ENCODE results near the gene MBD3. TPM values are rescaled to one million over a fixed set of nuclear protein-coding genes. Genes with fewer than 3 reads are reported as not detected.

The MBD3 gene
- total and polyA plus RNA-seq, 7 donors: 26.1 to 105 (median 61.7) TPM

GRCh38 chr19:1616396-1616795 is 23.7 kb upstream of the MBD3 start:
- Histone ChIP-seq H3K4me3 (no peak overlapping the region), H3K27me3 (no peaks in the 10 kb centered on the region), H3K9me3 (no peaks in the 10 kb centered on the region), H3K27ac (peak overlapping the region in 3 of 4 donors; percentile 66 to 81 (median 76)), H3K36me3 (peaks cover 30 to 76% (median 34%) of the 10 kb centered on the region in 4 donors), H3K4me1 (peaks cover 0 to 38% (median 23%) of the 10 kb centered on the region in 4 donors)
- WGBS, 2 donors: 82 to 85% methylated on average over 8 of the region's 8 CpGs
- DNase-seq: no peak
- TF ChIP-seq EP300 (IDR thresholded peaks at IDR 0.05) (peak in 2 of 4 donors; percentile 67 to 87), POLR2AphosphoS5 (IDR thresholded peaks at IDR 0.05) (peak; percentile 17 to 90 (median 83)), CTCF (IDR thresholded peaks at IDR 0.05) (no peak), POLR2A (IDR thresholded peaks at IDR 0.05) (no peak)
- intact Hi-C loops (cut with DNase I): no loop called here

GRCh38 chr19:1615156-1615765 is 22.6 kb upstream of the MBD3 start:
- H3K27ac ChIP-seq: peak overlapping the region in 3 of 4 donors; percentile 66 to 81 (median 76)
- H3K36me3 ChIP-seq: peaks cover 30 to 74% (median 35%) of the 10 kb centered on the region in 4 donors
- intact Hi-C loops (cut with DNase I): loop anchor here (2.0 kb wide), 1 partner anchor 34 kb away; no protein-coding TSS in a partner anchor
- H3K27me3 ChIP-seq: no peaks in the 10 kb centered on the region
- whole genome bisulfite sequencing, 2 donors: 92 to 93% methylated on average over 41 of the region's 41 CpGs
- H3K9me3 ChIP-seq: no peaks in the 10 kb centered on the region
- no peak for TF ChIP-seq POLR2AphosphoS5 (IDR thresholded peaks at IDR 0.05)
- no peak for TF ChIP-seq EP300 (IDR thresholded peaks at IDR 0.05)
- no peak for TF ChIP-seq POLR2A (IDR thresholded peaks at IDR 0.05)
- TF ChIP-seq CTCF (IDR thresholded peaks at IDR 0.05): no peak
- DNase-seq: no peak
- H3K4me3 ChIP-seq: no peak overlapping the region
- peaks cover 0 to 38% (median 23%) of the 10 kb centered on the region in 4 donors for H3K4me1 ChIP-seq

GRCh38 chr19:1613808-1614570 is 21.3 kb upstream of the MBD3 start:
- Histone ChIP-seq H3K27ac (no peak overlapping the region), H3K4me3 (no peak overlapping the region), H3K9me3 (no peaks in the 10 kb centered on the region), H3K27me3 (no peaks in the 10 kb centered on the region), H3K4me1 (peaks cover 0 to 34% (median 22%) of the 10 kb centered on the region in 4 donors), H3K36me3 (peaks cover 30 to 67% (median 33%) of the 10 kb centered on the region in 4 donors)
- no peak for DNase-seq
- 94% methylated on average over 32 of the region's 32 CpGs for WGBS, 2 donors
- no peak for TF ChIP-seq POLR2AphosphoS5 (IDR thresholded peaks at IDR 0.05)
- TF ChIP-seq POLR2A (IDR thresholded peaks at IDR 0.05): no peak
- TF ChIP-seq EP300 (IDR thresholded peaks at IDR 0.05): no peak
- no peak for TF ChIP-seq CTCF (IDR thresholded peaks at IDR 0.05)
- intact Hi-C loops (cut with DNase I): loop anchor here (2.0 kb wide), 1 partner anchor 35 kb away; no protein-coding TSS in a partner anchor

- intact Hi-C loops (cut with DNase I): no loop called here
- TF ChIP-seq POLR2AphosphoS5 (IDR thresholded peaks at IDR 0.05) (no peak), POLR2A (IDR thresholded peaks at IDR 0.05) (no peak), CTCF (IDR thresholded peaks at IDR 0.05) (no peak), EP300 (IDR thresholded peaks at IDR 0.05) (no peak)
- Histone ChIP-seq H3K27me3 (no peaks in the 10 kb centered on the region), H3K27ac (no peak overlapping the region), H3K4me1 (peaks cover 0 to 26% (median 13%) of the 10 kb centered on the region in 4 donors), H3K36me3 (peaks cover 27 to 62% (median 32%) of the 10 kb centered on the region in 4 donors), H3K4me3 (no peak overlapping the region), H3K9me3 (no peaks in the 10 kb centered on the region)
- no peak for DNase-seq
- 79 to 84% methylated on average over 9 of the region's 9 CpGs for WGBS, 2 donors
These were observed 20.5 kb upstream of the MBD3 start for GRCh38 chr19:1613146-1613545.
